ENCODE data around the gene PPP2R5E. TPM values are rescaled to one million over a fixed set of nuclear protein-coding genes. Genes with fewer than 3 reads are reported as not detected.
"Not testable (repeated sequence)": the region's sequence is repeated elsewhere in the genome, so short reads cannot be mapped to it uniquely, and the experiment has no call there.

The PPP2R5E gene
- total RNA-seq, 4 donors from 2014 or later: 16.8 to 23.7 (median 20.4) TPM

DNA sequence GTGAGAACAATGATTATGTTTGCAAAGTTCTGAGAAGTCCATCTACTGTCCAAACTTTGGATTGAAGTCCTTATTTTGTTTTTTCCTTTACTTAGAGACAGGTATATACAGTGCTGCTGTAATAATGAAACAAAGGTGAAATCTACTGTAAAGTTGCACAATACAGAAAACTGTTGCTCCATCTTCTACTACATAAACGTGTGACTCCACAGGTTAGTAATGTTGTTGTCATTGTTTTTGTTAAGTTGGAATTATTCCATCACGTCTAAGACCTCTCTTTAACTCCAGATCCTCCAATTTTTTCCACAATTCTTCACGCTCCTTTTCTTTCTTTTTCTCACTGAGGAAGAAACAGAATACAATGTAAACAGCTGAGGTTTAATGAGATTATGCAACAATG lies 167.4 kb downstream of the PPP2R5E start:
- TF ChIP-seq, protein P1, sequence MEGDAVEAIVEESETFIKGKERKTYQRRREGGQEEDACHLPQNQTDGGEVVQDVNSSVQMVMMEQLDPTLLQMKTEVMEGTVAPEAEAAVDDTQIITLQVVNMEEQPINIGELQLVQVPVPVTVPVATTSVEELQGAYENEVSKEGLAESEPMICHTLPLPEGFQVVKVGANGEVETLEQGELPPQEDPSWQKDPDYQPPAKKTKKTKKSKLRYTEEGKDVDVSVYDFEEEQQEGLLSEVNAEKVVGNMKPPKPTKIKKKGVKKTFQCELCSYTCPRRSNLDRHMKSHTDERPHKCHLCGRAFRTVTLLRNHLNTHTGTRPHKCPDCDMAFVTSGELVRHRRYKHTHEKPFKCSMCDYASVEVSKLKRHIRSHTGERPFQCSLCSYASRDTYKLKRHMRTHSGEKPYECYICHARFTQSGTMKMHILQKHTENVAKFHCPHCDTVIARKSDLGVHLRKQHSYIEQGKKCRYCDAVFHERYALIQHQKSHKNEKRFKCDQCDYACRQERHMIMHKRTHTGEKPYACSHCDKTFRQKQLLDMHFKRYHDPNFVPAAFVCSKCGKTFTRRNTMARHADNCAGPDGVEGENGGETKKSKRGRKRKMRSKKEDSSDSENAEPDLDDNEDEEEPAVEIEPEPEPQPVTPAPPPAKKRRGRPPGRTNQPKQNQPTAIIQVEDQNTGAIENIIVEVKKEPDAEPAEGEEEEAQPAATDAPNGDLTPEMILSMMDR (IDR thresholded peaks at IDR 0.05): no peak
- TF ChIP-seq EP300 (IDR thresholded peaks at IDR 0.05) (no peak), POLR2AphosphoS5 (IDR thresholded peaks at IDR 0.05) (no peak), POLR2A (IDR thresholded peaks at IDR 0.05) (no peak)
- H3K36me3 ChIP-seq: peaks cover 20% of the 10 kb centered on the region
- H3K27me3 ChIP-seq: no peaks in the 10 kb centered on the region
- H3K27ac ChIP-seq: no peak overlapping the region
- 68% methylated on average over 3 of the region's 3 CpGs for WGBS
- H3K4me3 ChIP-seq: no peak overlapping the region
- no peaks in the 10 kb centered on the region for H3K4me1 ChIP-seq
- no peak for DNase-seq (ENCODE audit: low spot score in 2 of 2)
- no peaks in the 10 kb centered on the region for H3K9me3 ChIP-seq

DNA sequence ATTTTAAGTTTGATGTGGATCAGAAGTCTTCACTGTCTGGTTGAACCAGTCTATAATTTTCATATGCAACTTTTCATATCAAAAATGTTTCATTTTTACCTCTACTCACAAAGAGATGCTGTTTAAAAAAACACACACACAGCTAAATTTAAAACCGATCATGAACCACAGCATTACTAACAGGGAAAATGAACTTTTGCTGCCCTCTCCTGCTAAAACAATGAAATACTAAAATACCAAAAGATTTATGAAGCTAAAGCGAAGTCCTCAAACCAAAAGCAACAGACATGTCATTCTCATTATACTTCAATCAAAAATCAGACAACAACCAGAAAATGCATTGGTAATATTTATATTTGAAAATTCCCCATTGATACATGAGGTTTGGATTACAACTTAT lies 171.6 kb downstream of the PPP2R5E start:
- not testable (repeated sequence) for H3K4me3 ChIP-seq; DNase-seq (ENCODE audit: low spot score in 2 of 2); H3K27me3 ChIP-seq; H3K27ac ChIP-seq; H3K36me3 ChIP-seq; H3K9me3 ChIP-seq; H3K4me1 ChIP-seq
- 55% methylated on average over 2 of the region's 2 CpGs for WGBS

DNA sequence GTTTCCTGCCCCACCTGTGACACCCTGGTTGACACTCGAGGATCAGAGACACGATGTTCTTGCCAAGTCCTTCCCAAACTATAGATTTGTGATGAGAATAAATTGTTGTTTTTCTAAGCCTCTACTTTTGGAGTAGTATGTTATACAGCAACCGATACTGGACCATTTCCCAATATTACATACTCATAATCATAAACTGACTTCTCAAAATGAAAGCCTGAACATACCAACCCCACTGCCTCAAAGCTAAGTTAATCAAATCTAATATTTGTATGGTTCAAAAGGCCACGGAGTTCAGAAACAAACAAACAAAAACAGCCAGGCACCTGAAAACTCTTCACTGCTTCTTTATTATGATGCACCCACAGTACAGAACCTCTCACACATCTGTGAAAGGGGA lies 172.1 kb downstream of the PPP2R5E start:
- 90% methylated on average over 4 of the region's 4 CpGs for WGBS
- no peaks in the 10 kb centered on the region for H3K4me1 ChIP-seq
- no peak for DNase-seq (ENCODE audit: low spot score in 2 of 2)
- H3K27ac ChIP-seq: no peak overlapping the region
- H3K27me3 ChIP-seq: no peaks in the 10 kb centered on the region
- H3K36me3 ChIP-seq: peaks cover 5% of the 10 kb centered on the region
- peaks cover 5% of the 10 kb centered on the region for H3K9me3 ChIP-seq
- no peak overlapping the region for H3K4me3 ChIP-seq
- TF ChIP-seq POLR2AphosphoS5 (IDR thresholded peaks at IDR 0.05) (no peak), EP300 (IDR thresholded peaks at IDR 0.05) (no peak), POLR2A (IDR thresholded peaks at IDR 0.05) (no peak)
- TF ChIP-seq, protein P1 (IDR thresholded peaks at IDR 0.05): no peak

DNA sequence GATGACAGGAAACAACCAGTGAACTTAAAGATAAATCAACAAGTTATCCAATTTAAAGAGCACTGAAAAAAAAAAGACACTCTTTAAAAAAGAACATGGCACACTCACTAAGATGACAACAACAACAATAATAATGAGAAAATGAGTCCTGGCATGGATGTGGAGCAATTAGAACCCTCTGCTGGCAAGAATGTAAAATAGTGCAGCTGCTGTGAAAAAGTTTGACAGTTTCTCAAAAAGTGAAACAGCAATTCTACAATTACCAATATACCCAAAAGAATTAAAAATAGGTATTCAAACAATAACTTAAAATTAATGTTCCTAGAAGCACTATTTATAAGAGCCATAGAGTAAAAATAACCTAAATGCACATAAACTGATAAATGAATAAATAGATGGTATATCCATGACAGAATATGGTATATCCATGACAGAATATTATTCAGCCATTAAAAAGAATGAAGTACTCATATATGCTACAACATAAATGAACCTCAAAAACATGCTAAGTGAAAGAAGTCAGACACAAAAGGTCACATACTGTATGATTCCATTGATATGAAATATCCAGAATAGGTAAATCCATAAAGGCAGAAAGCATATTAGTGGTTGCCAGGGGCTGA lies 175.3 kb downstream of the PPP2R5E start:
- no peaks in the 10 kb centered on the region for H3K36me3 ChIP-seq
- no peak overlapping the region for H3K4me3 ChIP-seq
- H3K4me1 ChIP-seq: no peaks in the 10 kb centered on the region
- DNase-seq (ENCODE audit: low spot score in 2 of 2): no peak
- no peaks in the 10 kb centered on the region for H3K27me3 ChIP-seq
- peaks cover 12% of the 10 kb centered on the region for H3K9me3 ChIP-seq
- no peak overlapping the region for H3K27ac ChIP-seq
- TF ChIP-seq POLR2A (IDR thresholded peaks at IDR 0.05): no peak
- no peak for TF ChIP-seq POLR2AphosphoS5 (IDR thresholded peaks at IDR 0.05)
- TF ChIP-seq, protein P1 (IDR thresholded peaks at IDR 0.05): no peak
- no peak for TF ChIP-seq EP300 (IDR thresholded peaks at IDR 0.05)

DNA sequence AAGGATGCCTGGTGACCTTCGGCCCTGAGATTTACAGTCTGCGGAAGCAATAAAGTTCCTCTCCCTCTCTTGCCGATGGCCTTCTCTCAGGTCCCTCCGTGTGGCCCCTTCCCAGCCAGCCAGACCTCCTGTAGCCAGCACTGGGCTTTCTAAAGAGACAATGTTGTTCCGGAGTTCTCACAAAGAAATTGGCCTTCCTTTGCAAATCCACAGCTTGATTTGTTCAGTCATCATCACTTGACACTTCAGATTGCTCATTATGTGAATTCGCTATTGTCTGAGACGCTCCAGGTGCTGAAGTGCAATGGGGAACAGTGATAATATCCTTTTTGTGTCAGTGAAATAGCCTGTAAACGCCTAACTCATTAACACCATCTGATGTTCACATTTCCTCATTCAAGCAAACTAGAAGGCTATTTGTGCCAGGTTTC lies 180.8 kb downstream of the PPP2R5E start:
- 47% methylated on average over 8 of the region's 8 CpGs for WGBS
- Histone ChIP-seq H3K9me3 (peaks cover 8% of the 10 kb centered on the region), H3K4me3 (no peak overlapping the region), H3K27ac (no peak overlapping the region), H3K36me3 (no peaks in the 10 kb centered on the region), H3K27me3 (no peaks in the 10 kb centered on the region), H3K4me1 (no peaks in the 10 kb centered on the region)
- TF ChIP-seq POLR2A (IDR thresholded peaks at IDR 0.05): no peak
- no peak for DNase-seq (ENCODE audit: low spot score in 2 of 2)

DNA sequence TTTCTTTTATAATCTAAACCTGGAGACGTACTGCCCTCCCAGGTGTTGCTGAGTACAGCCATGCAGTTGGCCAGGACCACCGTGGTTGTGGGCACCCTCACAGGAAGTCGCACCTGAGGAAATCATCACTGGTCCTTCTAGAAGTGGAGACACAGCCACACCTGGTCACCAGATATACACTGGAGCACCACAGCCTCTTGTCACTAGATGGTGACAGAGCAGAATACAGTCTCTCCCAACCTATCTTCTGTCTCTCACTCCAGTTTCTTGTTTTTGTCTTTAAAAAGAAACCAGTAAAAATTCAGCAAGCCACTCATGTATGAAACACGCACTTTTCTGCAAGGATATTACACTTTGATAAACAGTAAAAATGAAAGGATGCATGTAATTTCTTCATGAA lies 181.4 kb downstream of the PPP2R5E start:
- Histone ChIP-seq H3K36me3 (no peaks in the 10 kb centered on the region), H3K4me1 (no peaks in the 10 kb centered on the region)
- DNase-seq (ENCODE audit: low spot score in 2 of 2): no peak

More for the DNA sequence above, 181.4 kb downstream of the PPP2R5E start:
- Histone ChIP-seq H3K4me3 (no peak overlapping the region), H3K27me3 (no peaks in the 10 kb centered on the region), H3K9me3 (peaks cover 7% of the 10 kb centered on the region), H3K27ac (no peak overlapping the region)
- WGBS: 77% methylated on average over 4 of the region's 4 CpGs
- TF ChIP-seq EP300 (IDR thresholded peaks at IDR 0.05) (no peak), POLR2AphosphoS5 (IDR thresholded peaks at IDR 0.05) (no peak), POLR2A (IDR thresholded peaks at IDR 0.05) (no peak)
- TF ChIP-seq, protein P1 (IDR thresholded peaks at IDR 0.05): no peak

Measured in suprapubic skin (tissue), 4 donors.